Activated naive CD8-positive, alpha-beta T cell treated with anti-CD3 and anti-CD28 coated beads, Interleukin-2, amount 10 ng/mL, durations not matched to agents 7 days and 5 days (primary cell): ENCODE measurements around the gene C9orf85. TPM values are rescaled to one million over a fixed set of nuclear protein-coding genes. Genes with fewer than 3 reads are reported as not detected.

Experiments
- ATAC-seq: fragments of 150-1000 bp; cut with Tn5 transposase; one replicate; pipeline ENCODE4 v1.10.0; 2021; ENCODE audit warnings: low read depth, moderate library complexity
- POLR2A ChIA-PET: fragments of 350-600 bp; sonication (Branson Sonifier 250); formaldehyde crosslinking; loops from one replicate; lab custom pipeline; 2021; ENCODE audit warnings: antibody characterized with exemption; lab: Charles Lee
- DNase-seq: peaks from one replicate; pipeline ENCODE4 v3.0.0; 2021
- H3K27ac Mint-ChIP-seq: one replicate; pipeline ENCODE4 v1.8.0; 2022; ENCODE audit warnings: mild to moderate bottlenecking, mixed read lengths
- H3K27me3 Mint-ChIP-seq: one replicate; pipeline ENCODE4 v1.8.0; 2022; ENCODE audit warnings: mild to moderate bottlenecking, moderate library complexity, mixed read lengths
- H3K36me3 Mint-ChIP-seq: one replicate; pipeline ENCODE4 v1.8.0; 2021; ENCODE audit warnings: mild to moderate bottlenecking, mixed read lengths
- H3K4me1 Mint-ChIP-seq: one replicate; pipeline ENCODE4 v1.8.0; 2021; ENCODE audit warnings: mixed read lengths
- H3K4me3 Mint-ChIP-seq: one replicate; pipeline ENCODE4 v1.8.0; 2022; ENCODE audit warnings: mild to moderate bottlenecking, moderate library complexity, mixed read lengths
- H3K9me3 Mint-ChIP-seq: one replicate; pipeline ENCODE4 v1.8.0; 2021; ENCODE audit warnings: mixed read lengths
- total RNA-seq, 2 experiments: library from RNA; stranded (reverse); gene quantifications; one replicate each; pipeline ENCODE4 v1.2.3, GENCODE V29; 2021

C9orf85 gene, protein sequence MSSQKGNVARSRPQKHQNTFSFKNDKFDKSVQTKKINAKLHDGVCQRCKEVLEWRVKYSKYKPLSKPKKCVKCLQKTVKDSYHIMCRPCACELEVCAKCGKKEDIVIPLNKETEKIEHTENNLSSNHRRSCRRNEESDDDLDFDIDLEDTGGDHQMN
- total RNA-seq = 10 to 100 TPM in 1 of 2 experiments, 1 to 10 TPM in 1; 9.2 to 11.3 TPM

DNA sequence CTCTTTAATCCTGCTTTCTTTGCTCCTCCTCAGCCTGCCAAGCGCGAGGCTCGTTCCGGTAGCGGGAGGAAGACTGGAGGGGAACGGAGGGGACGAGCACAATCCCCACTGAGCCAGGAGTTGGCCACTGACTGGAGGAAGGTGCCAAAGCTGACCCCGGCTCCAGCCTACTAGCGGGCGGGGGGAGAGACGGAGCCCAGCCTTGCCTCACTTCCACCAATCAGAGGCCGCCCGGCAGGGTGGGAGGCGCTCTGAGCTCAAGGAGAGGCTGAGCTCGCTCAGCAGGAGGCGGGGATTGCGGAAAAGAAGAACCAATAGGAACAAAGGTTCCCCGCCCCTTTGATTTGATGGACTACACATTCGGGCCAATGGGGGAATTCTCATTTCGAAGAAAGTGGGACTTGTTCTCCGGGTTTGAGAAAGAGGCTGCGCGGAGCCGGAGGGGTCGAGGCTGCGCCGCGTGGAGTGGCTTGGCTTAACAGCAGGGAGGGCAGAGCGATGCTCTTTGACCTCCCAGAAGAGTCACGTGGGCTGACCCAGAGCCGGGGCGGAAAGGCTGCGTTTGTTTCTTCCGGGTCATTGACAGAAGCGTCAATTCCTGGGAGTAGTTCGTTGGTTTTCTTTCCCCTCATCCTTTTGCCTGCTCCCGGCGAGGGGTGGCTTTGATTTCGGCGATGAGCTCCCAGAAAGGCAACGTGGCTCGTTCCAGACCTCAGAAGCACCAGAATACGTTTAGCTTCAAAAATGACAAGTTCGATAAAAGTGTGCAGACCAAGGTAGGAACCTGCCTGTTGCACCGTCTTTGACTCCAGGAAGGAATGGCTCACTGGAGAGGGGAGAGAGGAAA lies at the start of gene C9orf85, which contains the start of gene ABHD17B:
Gene C9orf85 (plus strand): TSS at position 579 of the 847 bp plus-strand sequence. CDS start 96 bp downstream, at position 675.
Gene ABHD17B (minus strand): TSS at position 133 of the 847 bp plus-strand sequence. CDS start 36,113 bp downstream, outside the sequence.
- peak; percentile 93 for DNase-seq
- Mint-ChIP-seq H3K9me3 (no peaks in the 10 kb centered on the region), H3K4me3 (peak within 1 kb of the TSS; percentile 99), H3K27me3 (no peaks in the 10 kb centered on the region), H3K36me3 (peaks cover 8% of the 10 kb centered on the region), H3K4me1 (peaks cover 39% of the 10 kb centered on the region), H3K27ac (peak within 1 kb of the TSS; percentile 99)
- ATAC-seq = peak; percentile 93
- POLR2A ChIA-PET = interaction anchor here (0.6 to 3.5 kb wide), 17 partner anchors 10 to 617 kb away, joined by 3 to 60 read pairs (median 5); no protein-coding TSS in a partner anchor

DNA sequence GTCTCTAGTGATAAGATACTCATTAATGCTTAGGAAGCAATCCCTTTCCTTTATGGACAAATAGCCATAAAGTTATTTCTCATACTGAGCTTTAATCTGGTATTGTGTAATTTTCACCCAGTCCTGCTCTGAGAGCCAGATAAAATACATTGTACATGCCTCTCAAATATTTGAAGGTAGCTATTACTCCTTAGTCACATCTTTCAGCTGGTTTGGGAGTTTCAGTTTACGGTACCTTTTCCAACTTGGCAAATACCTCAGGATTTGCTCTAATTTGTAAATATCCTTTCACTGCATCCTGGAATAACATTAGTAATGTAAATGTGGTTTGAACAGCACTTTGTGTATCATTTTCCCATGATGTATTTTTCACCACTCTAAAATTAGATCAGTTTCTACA lies 47.8 kb upstream of the C9orf85 start:
- Mint-ChIP-seq H3K9me3 (peaks cover 15% of the 10 kb centered on the region), H3K27ac (no peak overlapping the region), H3K4me3 (no peak overlapping the region), H3K4me1 (peaks cover 2% of the 10 kb centered on the region), H3K27me3 (no peaks in the 10 kb centered on the region), H3K36me3 (peaks cover 62% of the 10 kb centered on the region)
- POLR2A ChIA-PET = no interaction called here
- no peak for ATAC-seq
- no peak for DNase-seq

DNA sequence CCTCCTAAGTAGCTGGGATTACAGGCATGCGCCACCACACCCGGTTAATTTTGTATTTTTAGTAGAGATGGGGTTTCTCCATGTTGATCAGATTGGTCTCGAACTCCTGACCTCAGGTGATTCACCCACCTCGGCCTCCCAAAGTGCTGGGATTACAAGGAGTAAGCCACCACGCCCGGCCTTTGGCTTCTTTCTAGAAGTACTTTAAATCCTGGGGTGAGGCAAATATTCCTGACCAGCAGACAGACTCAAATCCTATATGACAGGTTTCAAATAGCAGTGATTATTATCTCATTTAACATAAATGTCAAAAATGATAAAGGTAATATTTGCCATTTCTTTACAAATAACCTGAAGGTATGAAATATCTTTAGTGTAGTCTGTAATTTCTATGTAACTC lies 36.1 kb upstream of the C9orf85 start:
- peaks cover 22% of the 10 kb centered on the region for H3K9me3 Mint-ChIP-seq
- H3K4me1 Mint-ChIP-seq = peaks cover 11% of the 10 kb centered on the region
- DNase-seq = no peak
- no peaks in the 10 kb centered on the region for H3K27me3 Mint-ChIP-seq
- ATAC-seq = no peak
- peaks cover 40% of the 10 kb centered on the region for H3K36me3 Mint-ChIP-seq
- H3K4me3 Mint-ChIP-seq = no peak overlapping the region
- POLR2A ChIA-PET = no interaction called here
- no peak overlapping the region for H3K27ac Mint-ChIP-seq

DNA sequence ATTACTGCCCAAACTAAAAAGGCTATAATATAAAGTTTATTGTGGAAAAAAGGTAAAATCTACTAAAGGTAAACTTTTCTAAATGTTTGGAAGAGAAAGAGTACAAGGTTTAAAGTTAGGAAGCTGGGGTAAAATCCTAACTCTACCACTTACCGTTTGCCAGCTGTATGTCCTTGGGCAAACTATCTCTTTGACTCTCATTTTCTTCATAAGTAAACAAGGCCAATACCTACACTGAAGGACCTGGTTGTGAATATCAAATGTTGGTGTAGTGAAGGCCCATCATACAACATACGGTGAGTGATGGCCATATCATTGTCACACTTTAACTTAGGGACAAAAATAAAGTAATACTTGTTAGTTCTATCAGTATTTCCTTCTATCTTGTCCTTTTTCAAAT lies 35.3 kb upstream of the C9orf85 start:
- peaks cover 42% of the 10 kb centered on the region for H3K36me3 Mint-ChIP-seq
- H3K27me3 Mint-ChIP-seq = no peaks in the 10 kb centered on the region
- no peak for DNase-seq
- POLR2A ChIA-PET = no interaction called here
- peaks cover 25% of the 10 kb centered on the region for H3K9me3 Mint-ChIP-seq
- no peak for ATAC-seq
- no peak overlapping the region for H3K27ac Mint-ChIP-seq
- peaks cover 11% of the 10 kb centered on the region for H3K4me1 Mint-ChIP-seq
- no peak overlapping the region for H3K4me3 Mint-ChIP-seq

DNA sequence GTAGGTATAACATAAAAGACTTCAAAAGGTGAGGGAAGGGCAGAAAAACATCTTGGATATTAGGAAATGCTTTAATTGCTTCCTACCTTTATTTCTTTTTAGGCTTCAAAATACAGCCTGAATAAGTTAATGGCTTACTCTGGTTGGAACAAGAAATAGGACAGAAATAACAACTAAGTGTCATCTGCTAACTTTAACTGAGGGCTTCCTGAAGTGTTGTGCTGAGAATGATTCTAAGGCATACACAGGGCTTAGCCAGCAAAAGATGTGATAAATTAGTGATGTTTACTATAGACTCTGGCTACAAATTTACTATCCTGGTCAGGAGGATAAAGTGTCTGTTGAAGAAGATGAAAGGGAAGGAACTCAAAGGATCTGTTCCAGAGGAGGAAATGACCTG lies 34.6 kb upstream of the C9orf85 start:
- Mint-ChIP-seq H3K4me1 (peaks cover 11% of the 10 kb centered on the region), H3K9me3 (peaks cover 28% of the 10 kb centered on the region), H3K27ac (no peak overlapping the region), H3K4me3 (no peak overlapping the region), H3K36me3 (peaks cover 49% of the 10 kb centered on the region), H3K27me3 (no peaks in the 10 kb centered on the region)
- DNase-seq (no peak), ATAC-seq (no peak)
- POLR2A ChIA-PET = no interaction called here

DNA sequence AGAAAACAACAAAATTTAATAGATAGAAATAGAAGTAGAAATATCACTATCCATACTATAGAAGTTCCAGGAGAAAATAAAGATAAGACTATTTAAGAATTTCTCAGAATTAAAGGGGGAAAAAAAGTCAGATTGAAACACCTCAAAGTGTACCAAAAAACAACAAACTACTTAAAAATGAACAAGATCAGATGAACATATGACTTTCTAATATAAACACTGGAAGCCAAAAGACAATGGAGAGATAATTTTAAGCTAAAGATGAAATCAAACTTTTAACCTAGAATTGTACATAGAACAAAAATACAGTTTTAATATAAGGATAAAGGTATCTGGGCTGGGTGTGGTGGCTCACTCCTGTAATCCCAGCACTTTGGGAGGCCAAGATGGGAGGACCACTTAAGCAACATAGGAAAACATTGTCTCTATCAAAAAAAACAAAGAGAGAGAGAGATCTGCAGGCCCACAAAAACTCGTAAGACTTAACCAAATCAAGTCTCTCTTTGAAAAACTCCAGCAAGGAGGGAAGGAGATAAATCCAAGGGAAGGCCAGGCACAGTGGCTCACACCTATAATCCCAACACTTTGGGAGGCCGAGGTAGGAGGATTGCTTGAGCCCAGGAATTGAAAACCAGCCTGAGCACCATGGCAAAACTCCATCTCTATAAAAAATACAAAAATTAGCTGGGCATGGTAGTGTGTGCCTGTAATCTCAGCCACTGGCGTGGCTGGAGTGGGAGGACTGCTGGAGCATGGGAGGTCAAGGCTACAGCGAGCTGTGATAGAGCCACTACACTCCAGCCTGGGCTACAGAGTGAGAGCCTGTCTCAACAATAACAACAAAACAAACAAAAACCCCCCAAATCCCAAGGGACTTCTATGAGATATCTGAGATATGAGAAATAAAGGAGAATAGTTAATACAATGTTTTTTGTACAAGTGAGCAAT lies 32.8 kb upstream of the C9orf85 start:
- POLR2A ChIA-PET = no interaction called here
- H3K4me1 Mint-ChIP-seq = peaks cover 12% of the 10 kb centered on the region
- no peaks in the 10 kb centered on the region for H3K27me3 Mint-ChIP-seq
- peaks cover 60% of the 10 kb centered on the region for H3K36me3 Mint-ChIP-seq
- DNase-seq (no peak), ATAC-seq (no peak)
- H3K4me3 Mint-ChIP-seq = no peak overlapping the region
- H3K27ac Mint-ChIP-seq = no peak overlapping the region
- peaks cover 31% of the 10 kb centered on the region for H3K9me3 Mint-ChIP-seq

DNA sequence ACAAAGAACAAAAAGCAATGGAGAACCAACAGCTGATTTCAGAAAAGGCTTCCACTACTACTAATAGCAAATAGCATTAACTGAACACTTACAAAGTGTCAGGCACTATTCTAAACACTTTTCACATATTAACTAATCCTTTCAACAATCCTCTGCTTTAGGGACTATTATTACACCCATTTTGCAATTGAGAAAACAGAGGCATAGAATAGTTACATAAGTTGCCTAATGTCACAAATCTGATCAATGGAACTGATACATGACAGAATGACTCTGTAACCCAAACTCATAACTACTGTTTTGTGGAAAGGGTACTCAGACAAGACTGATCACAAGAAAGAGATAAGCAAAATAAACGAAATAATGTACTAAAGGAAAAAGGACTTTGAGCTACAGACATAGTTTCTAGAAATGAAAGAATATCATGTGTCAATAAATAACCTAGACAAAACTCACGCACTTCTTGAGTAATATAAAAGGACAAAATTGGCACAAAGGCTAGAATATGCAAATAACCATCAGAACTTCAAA lies 31.7 kb upstream of the C9orf85 start:
- H3K9me3 Mint-ChIP-seq = peaks cover 38% of the 10 kb centered on the region
- no peak overlapping the region for H3K27ac Mint-ChIP-seq
- POLR2A ChIA-PET = no interaction called here
- H3K36me3 Mint-ChIP-seq = peaks cover 63% of the 10 kb centered on the region
- H3K27me3 Mint-ChIP-seq = no peaks in the 10 kb centered on the region
- H3K4me1 Mint-ChIP-seq = peaks cover 12% of the 10 kb centered on the region
- no peak for DNase-seq
- no peak overlapping the region for H3K4me3 Mint-ChIP-seq
- no peak for ATAC-seq

DNA sequence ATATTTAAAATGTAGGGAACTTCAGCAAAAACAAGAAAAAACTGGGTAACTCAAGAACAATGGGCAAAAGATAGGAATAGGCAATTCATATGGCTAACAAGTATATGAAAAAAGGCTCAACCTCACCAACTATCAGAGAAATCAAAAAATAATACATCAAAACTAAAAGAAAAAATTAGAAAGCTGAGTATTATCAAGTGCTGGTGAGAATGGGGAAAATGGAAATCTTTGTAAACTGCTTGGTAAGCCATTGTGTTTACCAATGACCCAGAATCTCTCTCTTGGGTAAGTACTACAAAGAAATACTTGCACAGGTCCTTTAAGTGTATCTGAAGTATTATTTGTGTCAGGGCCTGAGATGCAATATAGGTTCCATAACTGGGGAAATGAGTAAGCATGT lies 27.4 kb upstream of the C9orf85 start:
- POLR2A ChIA-PET = no interaction called here
- Mint-ChIP-seq H3K36me3 (peaks cover 57% of the 10 kb centered on the region), H3K4me1 (peaks cover 24% of the 10 kb centered on the region), H3K27me3 (no peaks in the 10 kb centered on the region), H3K4me3 (no peak overlapping the region), H3K27ac (no peak overlapping the region), H3K9me3 (peaks cover 24% of the 10 kb centered on the region)
- DNase-seq (no peak), ATAC-seq (no peak)

DNA sequence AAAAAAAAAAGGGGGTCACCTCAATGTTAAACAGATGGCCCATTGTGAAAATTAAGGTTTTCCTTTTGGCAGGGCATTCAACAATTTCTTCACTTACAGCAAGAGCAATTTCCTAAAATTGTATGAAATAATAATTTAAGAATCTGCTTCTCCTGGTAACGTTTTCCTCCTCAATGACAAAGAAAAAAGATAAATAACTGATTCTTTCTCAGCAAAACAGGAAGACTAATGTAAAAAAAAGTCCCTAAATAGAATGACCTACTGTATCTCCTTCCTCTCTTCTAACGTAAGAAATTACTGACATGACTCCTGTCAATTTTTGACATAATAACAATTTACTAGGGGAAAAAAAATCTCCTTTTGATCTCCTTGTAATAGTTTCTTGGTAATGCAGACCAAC lies 26.0 kb upstream of the C9orf85 start:
- Mint-ChIP-seq H3K4me1 (peaks cover 23% of the 10 kb centered on the region), H3K36me3 (peaks cover 53% of the 10 kb centered on the region), H3K9me3 (peaks cover 16% of the 10 kb centered on the region), H3K27me3 (no peaks in the 10 kb centered on the region), H3K4me3 (no peak overlapping the region), H3K27ac (no peak overlapping the region)
- POLR2A ChIA-PET = interaction anchor here (0.6 to 0.9 kb wide), 3 partner anchors 9 to 26 kb away, joined by 3 read pairs; partner anchors contain the start of genes ABHD17B and C9orf85
- no peak for ATAC-seq
- DNase-seq = no peak

DNA sequence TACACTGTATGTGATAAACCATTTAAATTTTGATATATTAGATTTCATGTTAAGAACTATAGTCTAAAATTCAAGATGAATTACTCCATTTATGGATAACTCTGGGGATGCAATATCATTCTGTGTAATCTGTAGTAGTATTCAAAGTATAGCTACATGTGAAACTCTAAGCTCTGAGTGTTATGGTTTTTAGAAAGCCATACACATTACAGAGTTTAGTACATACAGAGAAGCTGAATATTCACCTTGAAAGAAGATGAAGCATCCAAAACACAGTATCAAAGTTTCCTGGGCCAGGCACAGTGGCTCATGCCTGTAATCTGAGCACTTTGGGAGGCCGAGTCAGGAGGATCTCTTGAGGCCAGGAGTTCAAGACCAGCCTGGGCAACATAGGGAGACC lies 25.4 kb upstream of the C9orf85 start:
- H3K36me3 Mint-ChIP-seq = peaks cover 51% of the 10 kb centered on the region
- POLR2A ChIA-PET = interaction anchor here (0.6 to 0.9 kb wide), 4 partner anchors 8 to 25 kb away, joined by 3 to 5 read pairs (median 3); partner anchors contain the start of genes ABHD17B and C9orf85
- H3K9me3 Mint-ChIP-seq = peaks cover 14% of the 10 kb centered on the region
- ATAC-seq = no peak
- no peak overlapping the region for H3K4me3 Mint-ChIP-seq
- DNase-seq = no peak
- no peaks in the 10 kb centered on the region for H3K27me3 Mint-ChIP-seq
- peaks cover 24% of the 10 kb centered on the region for H3K4me1 Mint-ChIP-seq
- H3K27ac Mint-ChIP-seq = no peak overlapping the region

DNA sequence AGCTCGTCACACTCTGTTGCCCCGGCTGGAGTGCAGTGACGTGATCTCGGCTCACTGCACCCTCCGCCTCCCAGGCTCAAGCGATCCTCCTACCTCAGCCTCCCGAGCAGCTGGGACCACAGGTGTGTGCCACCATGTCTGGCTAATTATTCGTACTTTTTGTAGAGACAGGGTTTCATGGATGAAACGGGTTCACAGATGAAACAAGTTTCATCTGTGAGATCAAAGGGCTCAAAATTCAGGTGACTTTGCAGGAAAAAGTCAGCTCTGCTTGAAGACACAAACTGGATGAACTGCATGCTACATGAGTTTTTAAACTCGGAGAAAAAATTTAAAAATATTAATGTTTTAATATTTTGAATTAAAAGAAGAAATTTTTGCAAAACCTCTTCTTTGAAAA lies 24.9 kb upstream of the C9orf85 start:
- no peak for ATAC-seq
- no peak for DNase-seq
- H3K27me3 Mint-ChIP-seq = no peaks in the 10 kb centered on the region
- POLR2A ChIA-PET = interaction anchor here (0.7 kb wide), 1 partner anchor 9 kb away, joined by 5 read pairs; no protein-coding TSS in a partner anchor
- H3K36me3 Mint-ChIP-seq = peaks cover 48% of the 10 kb centered on the region
- H3K27ac Mint-ChIP-seq = peak overlapping the region; percentile 48
- peaks cover 26% of the 10 kb centered on the region for H3K4me1 Mint-ChIP-seq
- peaks cover 11% of the 10 kb centered on the region for H3K9me3 Mint-ChIP-seq
- H3K4me3 Mint-ChIP-seq = no peak overlapping the region

DNA sequence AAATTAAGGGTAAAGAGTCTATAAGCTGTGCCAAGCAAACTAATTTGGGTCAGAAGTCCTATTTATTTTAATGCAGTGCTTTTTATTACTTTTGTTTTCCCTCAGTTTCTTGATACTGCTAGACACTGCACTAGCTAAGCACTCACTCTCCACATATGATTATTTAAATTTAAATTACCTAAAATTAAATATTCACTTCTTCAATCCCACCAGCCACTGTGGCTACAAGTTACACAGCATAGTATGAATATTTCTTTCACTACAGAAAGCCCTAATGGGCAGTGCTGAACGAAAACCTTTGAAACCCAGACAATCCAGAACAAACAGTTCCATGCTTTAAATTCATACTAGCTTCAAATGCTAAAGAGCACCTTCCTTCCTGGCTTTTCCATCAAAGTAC lies 24.1 kb upstream of the C9orf85 start:
- no peak overlapping the region for H3K4me3 Mint-ChIP-seq
- peaks cover 9% of the 10 kb centered on the region for H3K9me3 Mint-ChIP-seq
- H3K27ac Mint-ChIP-seq = no peak overlapping the region
- H3K27me3 Mint-ChIP-seq = no peaks in the 10 kb centered on the region
- DNase-seq (no peak), ATAC-seq (no peak)
- POLR2A ChIA-PET = no interaction called here
- H3K4me1 Mint-ChIP-seq = peaks cover 26% of the 10 kb centered on the region
- peaks cover 41% of the 10 kb centered on the region for H3K36me3 Mint-ChIP-seq
